Measurements from ENCODE around the gene ZAP70. TPM values are rescaled to one million over a fixed set of nuclear protein-coding genes. Genes with fewer than 3 reads are reported as not detected.

The ZAP70 gene
- total and polyA plus RNA-seq, 2 donors from 2014 or later = 0.37 to 15.0 TPM

GRCh38 chr2:97742381-97742847, 29.0 kb downstream of the ZAP70 start:
- no peak for TF ChIP-seq CTCF (IDR thresholded peaks at IDR 0.05; ENCODE audit: borderline replicate concordance, extremely low read depth, insufficient read depth)
- intact Hi-C loops (cut with DNase I) = no loop called here
- DNase-seq (no peak), FAIRE-seq (no peak)
- Histone ChIP-seq H3K36me3 (ENCODE audit: control insufficient read depth in 2 of 3, insufficient read depth in 3 of 3, low read length in 3 of 3) (no peaks in the 10 kb centered on the region), H3K4me1 (ENCODE audit: control insufficient read depth in 2 of 3, insufficient read depth in 2 of 3, low read depth in 1 of 3, low read length in 3 of 3) (peaks cover 0 to 4% (median 0%) of the 10 kb centered on the region in 3 donors), H3K9ac (ENCODE audit: low read length in 3 of 3) (no peak overlapping the region), H3K4me3 (ENCODE audit: low read length in 3 of 3) (no peak overlapping the region), H3K27ac (ENCODE audit: low read depth in 2 of 2, low read length in 2 of 2) (no peak overlapping the region), H3K27me3 (ENCODE audit: control insufficient read depth, insufficient read depth, low read length) (no peaks in the 10 kb centered on the region), H3K9me3 (ENCODE audit: control insufficient read depth in 2 of 3, insufficient read depth in 1 of 3, low read length in 3 of 3) (no peaks in the 10 kb centered on the region)

- no peak for DNase-seq
- Histone ChIP-seq H3K9me3 (ENCODE audit: control insufficient read depth in 2 of 3, insufficient read depth in 1 of 3, low read length in 3 of 3) (no peaks in the 10 kb centered on the region), H3K36me3 (ENCODE audit: control insufficient read depth in 2 of 3, insufficient read depth in 3 of 3, low read length in 3 of 3) (no peaks in the 10 kb centered on the region), H3K4me1 (ENCODE audit: control insufficient read depth in 2 of 3, insufficient read depth in 2 of 3, low read depth in 1 of 3, low read length in 3 of 3) (peaks cover 0 to 4% (median 0%) of the 10 kb centered on the region in 3 donors), H3K27me3 (ENCODE audit: control insufficient read depth, insufficient read depth, low read length) (no peaks in the 10 kb centered on the region), H3K9ac (ENCODE audit: low read length in 3 of 3) (no peak overlapping the region), H3K4me3 (ENCODE audit: low read length in 3 of 3) (no peak overlapping the region), H3K27ac (ENCODE audit: low read depth in 2 of 2, low read length in 2 of 2) (no peak overlapping the region)
- TF ChIP-seq CTCF (IDR thresholded peaks at IDR 0.05; ENCODE audit: borderline replicate concordance, extremely low read depth, insufficient read depth) = no peak
- FAIRE-seq = no peak
- intact Hi-C loops (cut with DNase I) = no loop called here
Measured at GRCh38 chr2:97743913-97744312, 30.5 kb downstream of the ZAP70 start.

- no peaks in the 10 kb centered on the region for H3K36me3 ChIP-seq (ENCODE audit: control insufficient read depth in 2 of 3, insufficient read depth in 3 of 3, low read length in 3 of 3)
- TF ChIP-seq CTCF (IDR thresholded peaks at IDR 0.05; ENCODE audit: borderline replicate concordance, extremely low read depth, insufficient read depth) = no peak
- H3K4me1 ChIP-seq (ENCODE audit: control insufficient read depth in 2 of 3, insufficient read depth in 2 of 3, low read depth in 1 of 3, low read length in 3 of 3) = peaks cover 0 to 4% (median 0%) of the 10 kb centered on the region in 3 donors
- H3K4me3 ChIP-seq (ENCODE audit: low read length in 3 of 3) = no peak overlapping the region
- H3K9me3 ChIP-seq (ENCODE audit: control insufficient read depth in 2 of 3, insufficient read depth in 1 of 3, low read length in 3 of 3) = no peaks in the 10 kb centered on the region
- intact Hi-C loops (cut with DNase I) = no loop called here
- DNase-seq = peak in 3 of 5 donors; percentile 25 to 43 (median 26)
- no peak overlapping the region for H3K27ac ChIP-seq (ENCODE audit: low read depth in 2 of 2, low read length in 2 of 2)
- no peak overlapping the region for H3K9ac ChIP-seq (ENCODE audit: low read length in 3 of 3)
- no peaks in the 10 kb centered on the region for H3K27me3 ChIP-seq (ENCODE audit: control insufficient read depth, insufficient read depth, low read length)
- FAIRE-seq = no peak
Measured at GRCh38 chr2:97745474-97746174, 32.2 kb downstream of the ZAP70 start.
